Spleen (tissue), 11 donors: Measurements from ENCODE around the gene MGST2. TPM values are rescaled to one million over a fixed set of nuclear protein-coding genes. Genes with fewer than 3 reads are reported as not detected.

Experiments used
- DNase-seq: peaks from one replicate; pipeline ENCODE4 v3.0.0-alpha.2; 2020
- H3K27ac ChIP-seq, 8 donors: fragments of 200-600 bp; sonication (generic) in 7 of 8; 1 replicate in 4 of 8; 2 replicates in 4 of 8; pipeline versions ENCODE4 v1.5.0 to v1.8.0; 2016 to 2021; ENCODE audit warnings: inconsistent platforms in 4 of 8, mild to moderate bottlenecking in 4 of 8, moderate library complexity in 1 of 8
- H3K27me3 ChIP-seq, 7 donors: fragments of 200-600 bp; sonication (generic) in 6 of 7; replicated peaks in 1 of 7; 1 replicate in 4 of 7; 2 replicates in 3 of 7; pipeline versions ENCODE4 v1.5.0 to v1.8.0; 2016 to 2021; ENCODE audit warnings: inconsistent platforms in 3 of 7, mild to moderate bottlenecking in 1 of 7
- H3K36me3 ChIP-seq, 6 donors: fragments of 200-600 bp; sonication (generic) in 5 of 6; 1 replicate in 4 of 6; 2 replicates in 2 of 6; pipeline versions ENCODE4 v1.5.0 to v1.8.0; 2016 to 2021; ENCODE audit warnings: inconsistent platforms in 2 of 6
- H3K4me1 ChIP-seq, 6 donors: fragments of 200-600 bp; sonication (generic) in 5 of 6; 1 replicate in 3 of 6; 2 replicates in 3 of 6; pipeline versions ENCODE4 v1.5.0 to v1.8.0; 2016 to 2021; ENCODE audit warnings: inconsistent platforms in 3 of 6
- H3K4me3 ChIP-seq, 8 donors: fragments of 200-600 bp; sonication (generic) in 7 of 8; 1 replicate in 4 of 8; 2 replicates in 4 of 8; pipeline versions ENCODE4 v1.5.0 to v1.8.0; 2016 to 2021; ENCODE audit warnings: inconsistent platforms in 4 of 8, mild to moderate bottlenecking in 4 of 8, moderate library complexity in 2 of 8
- H3K9me3 ChIP-seq, 8 donors: fragments of 200-600 bp; sonication (generic) in 7 of 8; 1 replicate in 4 of 8; 2 replicates in 4 of 8; pipeline versions ENCODE4 v1.5.0 to v1.8.0; 2016 to 2021; ENCODE audit warnings: inconsistent platforms in 4 of 8
- CTCF ChIP-seq, 11 experiments: fragments of 200-600 bp in 7 of 11; fragments of 450-650 bp in 4 of 11; sonication (generic) in 4 of 11; IDR thresholded peaks in 8 of 11; conservative IDR thresholded peaks in 3 of 11; 1 replicate in 7 of 11; 2 replicates in 4 of 11; pipeline versions ENCODE4 v1.4.0 to v1.8.0; 2016 to 2021; ENCODE audit warnings: antibody characterized with exemption in 11 of 11, inconsistent platforms in 4 of 11, mild to moderate bottlenecking in 1 of 11
- POLR2A ChIP-seq, 3 donors: fragments of 450-650 bp; IDR thresholded peaks; one replicate each; pipeline ENCODE4 v1.5.1; 2017; ENCODE audit warnings: antibody characterized with exemption in 3 of 3, mild to moderate bottlenecking in 1 of 3
- POLR2AphosphoS5 ChIP-seq, 3 donors: sonication (generic); formaldehyde crosslinking; IDR thresholded peaks; one replicate each; pipeline ENCODE4 v1.5.1; 2017; ENCODE audit warnings: antibody characterized with exemption in 3 of 3
- WGBS, 5 donors: extraction: QIAGEN DNeasy Blood & Tissue Kit in 3 of 5; methylation state at CpG; one replicate each; pipeline versions ENCODE4 v1.1.5 to v1.1.7; 2013 to 2018; 5-methylcytosine and 5-hydroxymethylcytosine counted together
- intact Hi-C: fragments of 100-400 bp; cut with DNase I; formaldehyde crosslinking; loops from one replicate; pipeline ENCODE4 v1.15.0; 2023; ENCODE audit warnings: low total_unique reads
- polyA plus RNA-seq, 3 donors: library from polyadenylated mRNA; stranded (reverse); fragments of 200-250 nt; gene quantifications; one replicate each; pipeline ENCODE4 v1.2.1, GENCODE V29; 2013
- total RNA-seq, 7 donors: library from RNA; depleted of rRNA in 3 of 7; stranded (reverse); fragments of >200 nt in 3 of 7; fragmentation: NEBNext Ultra II Directional in 4 of 7; extraction: Animal tissue kit (Norgen Biotek cat#: 25700) in 4 of 7; gene quantifications; one replicate each; pipeline versions ENCODE4 v1.1.0 to v1.2.1, GENCODE V29; 2016 to 2021
- donor health status: healthy with polysubstance abuse.
- donor health status: DM: no; HTN: no; CAD: no; lungs with moderate emphysema.
- donor health status: DM: no; HTN: no; CAD: no.
- donor health status: Bipolar disorder and iron deficiency.
- donor health status: healthy.
- donor health status: DM: no; HTN: no; CAD: no.
- donor health status: DM: yes; HTN: yes; CAD: no.

The MGST2 gene
- total and polyA plus RNA-seq, 10 donors, result 26.9 to 114 (median 59.6) TPM

- peak; percentile 84 for DNase-seq
- no peaks in the 10 kb centered on the region for H3K9me3 ChIP-seq
- peaks cover 0 to 1% (median 0%) of the 10 kb centered on the region in 6 donors for H3K36me3 ChIP-seq
- peak overlapping the region in 7 of 8 donors; percentile 62 to 86 (median 80) for H3K27ac ChIP-seq
- H3K4me3 ChIP-seq, result peak overlapping the region; percentile 31 to 73 (median 48)
- TF ChIP-seq POLR2A (IDR thresholded peaks at IDR 0.05), result no peak
- TF ChIP-seq CTCF (IDR thresholded peaks at IDR 0.05 in 8 of 11, conservative IDR thresholded peaks at IDR 0.05 in 3 of 11), result no peak
- no peak for TF ChIP-seq POLR2AphosphoS5 (IDR thresholded peaks at IDR 0.05)
- H3K4me1 ChIP-seq, result peaks cover 7 to 67% (median 43%) of the 10 kb centered on the region in 6 donors
- intact Hi-C loops, result loop anchor here (5.0 to 10.0 kb wide), 3 partner anchors 277 to 517 kb away; partner anchors contain the start of gene MAML3
- 7 to 12% (median 8%) methylated on average over 45 to 59 of the region's 59 CpGs for WGBS, 5 donors
- peaks cover 0 to 40% (median 7%) of the 10 kb centered on the region in 7 donors for H3K27me3 ChIP-seq
Observed at GRCh38 chr4:139735381-139736273, 70.0 kb downstream of the MGST2 start.

- WGBS, 5 donors, result 83 to 92% (median 88%) methylated on average over 5 of the region's 5 CpGs
- TF ChIP-seq CTCF (IDR thresholded peaks at IDR 0.05 in 8 of 11, conservative IDR thresholded peaks at IDR 0.05 in 3 of 11), result no peak
- TF ChIP-seq POLR2A (IDR thresholded peaks at IDR 0.05), result no peak
- TF ChIP-seq POLR2AphosphoS5 (IDR thresholded peaks at IDR 0.05), result no peak
- H3K36me3 ChIP-seq, result no peaks in the 10 kb centered on the region
- H3K4me1 ChIP-seq, result peaks cover 11 to 73% (median 49%) of the 10 kb centered on the region in 6 donors
- no peak overlapping the region for H3K4me3 ChIP-seq
- no peaks in the 10 kb centered on the region for H3K9me3 ChIP-seq
- intact Hi-C loops, result loop anchor here (5.0 to 10.0 kb wide), 3 partner anchors 276 to 516 kb away; partner anchors contain the start of gene MAML3
- DNase-seq, result no peak
- peaks cover 0 to 40% (median 7%) of the 10 kb centered on the region in 7 donors for H3K27me3 ChIP-seq
- peak overlapping the region in 4 of 8 donors; percentile 63 to 86 (median 80) for H3K27ac ChIP-seq
Observed at GRCh38 chr4:139736274-139736660, 70.6 kb downstream of the MGST2 start.

- DNase-seq, result no peak
- intact Hi-C loops, result loop anchor here (5.0 to 10.0 kb wide), 3 partner anchors 276 to 516 kb away; partner anchors contain the start of gene MAML3
- no peaks in the 10 kb centered on the region for H3K9me3 ChIP-seq
- TF ChIP-seq POLR2A (IDR thresholded peaks at IDR 0.05) (no peak), CTCF (IDR thresholded peaks at IDR 0.05 in 8 of 11, conservative IDR thresholded peaks at IDR 0.05 in 3 of 11) (no peak), POLR2AphosphoS5 (IDR thresholded peaks at IDR 0.05) (no peak)
- no peak overlapping the region for H3K4me3 ChIP-seq
- H3K36me3 ChIP-seq, result no peaks in the 10 kb centered on the region
- peaks cover 0 to 40% (median 7%) of the 10 kb centered on the region in 7 donors for H3K27me3 ChIP-seq
- 56 to 93% (median 78%) methylated on average over 2 of the region's 2 CpGs for WGBS, 5 donors
- peak overlapping the region in 4 of 8 donors; percentile 63 to 86 (median 80) for H3K27ac ChIP-seq
- peaks cover 11 to 77% (median 51%) of the 10 kb centered on the region in 6 donors for H3K4me1 ChIP-seq
Observed at GRCh38 chr4:139736661-139737060, 71.0 kb downstream of the MGST2 start.
